Vein endothelial cell (primary cell): ENCODE results near the gene R3HDM4. TPM values are rescaled to one million over a fixed set of nuclear protein-coding genes. Genes with fewer than 3 reads are reported as not detected.

Source experiments
- small RNA-seq: library from RNA; depleted of rRNA; stranded (forward); fragments of <200 nt; gene quantifications from one replicate; pipeline ENCODE3, GENCODE V24; 2012
- total RNA-seq: library from RNA; depleted of rRNA; stranded (reverse); fragments of >200 nt; gene quantifications from 2 replicates; pipeline ENCODE4 v1.2.3, GENCODE V29; 2012

Gene R3HDM4
- 47.7 and 60.4 TPM in 2 replicates for total RNA-seq

DNA sequence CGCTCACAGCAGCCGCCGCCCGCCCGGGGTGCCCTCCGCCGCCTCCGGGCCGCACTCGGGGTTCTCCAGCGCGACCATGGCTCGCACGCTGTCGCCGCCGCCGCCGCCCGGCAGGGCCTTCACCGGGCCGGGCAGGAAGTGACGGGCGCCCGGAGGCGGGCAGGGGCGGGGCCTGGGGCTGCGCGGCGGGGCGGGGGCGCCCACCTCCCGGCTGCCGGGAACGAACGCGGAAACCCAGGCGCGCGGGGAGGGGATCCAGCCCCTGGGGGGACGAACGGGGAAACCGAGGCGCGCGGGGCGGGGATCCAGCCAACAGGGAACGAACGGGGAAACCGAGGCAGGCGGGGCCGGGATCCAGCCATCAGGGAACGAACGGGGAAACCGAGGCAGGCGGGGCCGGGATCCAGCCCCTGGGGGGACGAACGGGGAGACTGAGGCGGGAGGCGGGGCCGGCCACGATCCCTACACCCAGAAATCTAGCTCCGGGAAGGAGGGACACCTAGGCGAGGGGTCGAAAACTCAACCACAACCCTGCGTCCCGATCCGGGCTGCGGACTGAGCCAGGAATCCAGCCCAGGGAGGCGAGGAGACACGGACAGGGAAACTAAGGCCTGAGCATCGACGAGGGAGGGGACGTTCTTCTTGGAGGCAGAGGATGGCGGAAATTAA lies at the start of gene R3HDM4:
Gene R3HDM4, minus strand, starts transcription at position 140 of the 669 bp plus-strand sequence. Its CDS starts 62 bp downstream, at position 78.

DNA sequence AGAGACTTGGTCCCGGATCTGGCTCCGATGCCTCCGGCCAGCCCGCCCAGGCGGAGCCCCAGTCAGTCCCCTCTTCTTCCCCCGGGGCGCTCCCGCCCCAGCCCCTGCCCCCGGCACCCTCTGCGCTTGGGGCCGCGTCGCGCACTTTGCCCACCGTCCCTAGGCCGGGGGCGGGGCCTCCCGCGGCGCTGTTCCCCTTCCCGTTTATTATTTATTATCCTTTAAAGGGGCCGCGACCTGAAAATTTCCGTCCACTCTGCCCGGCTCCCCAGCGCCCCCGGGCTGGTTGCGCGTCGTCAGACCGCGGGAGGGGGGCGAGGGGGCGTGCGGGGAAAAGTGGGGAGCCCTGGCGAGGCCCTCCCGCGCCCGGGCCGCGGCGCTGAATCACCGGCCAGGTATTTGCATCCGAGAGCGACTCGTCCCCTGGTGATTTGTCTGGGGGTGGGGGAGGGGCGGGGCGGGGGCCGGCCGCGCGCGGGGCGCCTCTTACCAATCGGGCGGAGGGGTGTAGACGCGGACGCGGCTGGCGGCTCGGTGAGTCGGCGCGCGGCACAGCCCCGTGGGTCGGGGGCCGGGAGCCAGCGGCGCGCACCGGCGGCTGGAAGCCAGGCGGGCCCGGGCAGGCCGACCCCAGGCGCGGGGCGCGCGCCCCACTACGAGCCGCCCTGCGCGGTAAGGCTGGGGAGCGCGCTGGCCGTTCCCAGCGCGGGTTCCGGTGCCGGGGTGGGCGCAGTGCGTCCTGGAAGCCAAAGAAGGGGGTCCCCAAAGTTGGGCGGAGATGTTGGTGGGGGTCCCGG lies 12.7 kb upstream of the R3HDM4 start, which contains the start of gene ARID3A:
Gene ARID3A, plus strand, starts transcription at position 510 of the 797 bp plus-strand sequence. CDS start 3,494 bp downstream, outside the sequence.

DNA sequence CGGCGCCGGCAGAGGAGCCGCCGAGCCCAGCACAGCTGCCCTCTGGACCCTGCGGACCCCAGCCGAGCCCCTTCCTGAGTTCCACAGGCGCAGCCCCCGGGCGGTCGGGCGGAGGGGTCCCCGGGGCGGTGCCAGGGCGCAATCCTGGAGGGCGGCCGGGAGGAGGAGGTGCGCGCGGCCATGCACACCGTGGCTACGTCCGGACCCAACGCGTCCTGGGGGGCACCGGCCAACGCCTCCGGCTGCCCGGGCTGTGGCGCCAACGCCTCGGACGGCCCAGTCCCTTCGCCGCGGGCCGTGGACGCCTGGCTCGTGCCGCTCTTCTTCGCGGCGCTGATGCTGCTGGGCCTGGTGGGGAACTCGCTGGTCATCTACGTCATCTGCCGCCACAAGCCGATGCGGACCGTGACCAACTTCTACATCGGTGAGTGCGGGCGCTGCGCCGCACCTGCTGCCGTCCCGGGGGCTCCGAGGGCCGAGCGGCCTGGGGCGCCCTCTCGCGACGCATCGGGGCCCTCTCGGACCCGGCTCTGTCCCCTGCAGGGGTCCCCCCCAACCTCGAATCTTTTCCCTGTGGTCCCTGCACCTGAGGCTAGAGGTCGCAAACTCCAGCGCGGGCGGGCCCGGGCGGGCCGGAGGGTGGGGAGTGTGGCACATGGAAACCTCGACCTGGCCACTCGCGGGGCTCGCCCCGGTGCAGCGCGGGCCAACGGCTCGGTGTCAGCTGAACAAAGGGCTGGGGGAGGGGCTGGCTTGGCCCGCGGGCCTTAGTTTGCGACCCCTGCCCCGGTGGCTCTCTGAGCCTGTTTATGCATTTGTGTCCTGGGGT lies 4.5 kb upstream of the R3HDM4 start, which contains the start of gene KISS1R:
Gene KISS1R, plus strand, starts transcription at position 11 of the 829 bp plus-strand sequence. Its CDS starts 170 bp downstream, at position 181.

DNA sequence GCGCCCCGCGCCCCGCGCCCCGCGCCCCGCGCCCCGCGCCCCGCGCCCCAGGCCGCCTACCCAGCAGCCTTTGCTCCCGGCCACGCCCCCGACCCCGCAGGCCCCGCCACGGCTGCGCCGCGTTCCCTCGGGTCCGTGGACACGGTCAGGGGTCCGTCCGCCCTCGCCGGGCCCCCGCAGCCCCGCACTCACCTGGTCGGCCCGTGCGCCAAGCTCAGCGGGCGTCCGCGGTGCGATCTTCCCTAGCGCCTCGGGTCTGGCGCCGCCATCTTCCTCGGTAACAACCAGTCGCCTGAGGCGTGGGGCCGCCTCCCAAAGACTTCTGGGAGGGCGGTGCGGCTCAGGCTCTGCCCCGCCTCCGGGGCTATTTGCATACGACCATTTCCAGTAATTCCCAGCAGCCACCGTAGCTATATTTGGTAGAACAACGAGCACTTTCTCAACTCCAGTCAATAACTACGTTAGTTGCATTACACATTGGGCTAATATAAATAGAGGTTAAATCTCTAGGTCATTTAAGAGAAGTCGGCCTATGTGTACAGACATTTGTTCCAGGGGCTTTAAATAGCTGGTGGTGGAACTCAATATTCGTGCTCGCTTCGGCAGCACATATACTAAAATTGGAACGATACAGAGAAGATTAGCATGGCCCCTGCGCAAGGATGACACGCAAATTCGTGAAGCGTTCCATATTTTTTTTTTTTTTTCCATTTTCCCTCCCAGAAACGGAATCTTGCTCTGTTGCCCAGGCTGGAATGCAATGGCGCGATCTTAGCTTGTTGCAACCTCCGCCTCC lies 19.9 kb downstream of the R3HDM4 start, which contains the start of the genes MED16 and RNU6-9:
Gene MED16, minus strand, starts transcription at position 294 of the 796 bp plus-strand sequence. CDS start 2,056 bp downstream, outside the sequence.
Gene RNU6-9, plus strand, starts transcription at position 591 of the 796 bp plus-strand sequence.

DNA sequence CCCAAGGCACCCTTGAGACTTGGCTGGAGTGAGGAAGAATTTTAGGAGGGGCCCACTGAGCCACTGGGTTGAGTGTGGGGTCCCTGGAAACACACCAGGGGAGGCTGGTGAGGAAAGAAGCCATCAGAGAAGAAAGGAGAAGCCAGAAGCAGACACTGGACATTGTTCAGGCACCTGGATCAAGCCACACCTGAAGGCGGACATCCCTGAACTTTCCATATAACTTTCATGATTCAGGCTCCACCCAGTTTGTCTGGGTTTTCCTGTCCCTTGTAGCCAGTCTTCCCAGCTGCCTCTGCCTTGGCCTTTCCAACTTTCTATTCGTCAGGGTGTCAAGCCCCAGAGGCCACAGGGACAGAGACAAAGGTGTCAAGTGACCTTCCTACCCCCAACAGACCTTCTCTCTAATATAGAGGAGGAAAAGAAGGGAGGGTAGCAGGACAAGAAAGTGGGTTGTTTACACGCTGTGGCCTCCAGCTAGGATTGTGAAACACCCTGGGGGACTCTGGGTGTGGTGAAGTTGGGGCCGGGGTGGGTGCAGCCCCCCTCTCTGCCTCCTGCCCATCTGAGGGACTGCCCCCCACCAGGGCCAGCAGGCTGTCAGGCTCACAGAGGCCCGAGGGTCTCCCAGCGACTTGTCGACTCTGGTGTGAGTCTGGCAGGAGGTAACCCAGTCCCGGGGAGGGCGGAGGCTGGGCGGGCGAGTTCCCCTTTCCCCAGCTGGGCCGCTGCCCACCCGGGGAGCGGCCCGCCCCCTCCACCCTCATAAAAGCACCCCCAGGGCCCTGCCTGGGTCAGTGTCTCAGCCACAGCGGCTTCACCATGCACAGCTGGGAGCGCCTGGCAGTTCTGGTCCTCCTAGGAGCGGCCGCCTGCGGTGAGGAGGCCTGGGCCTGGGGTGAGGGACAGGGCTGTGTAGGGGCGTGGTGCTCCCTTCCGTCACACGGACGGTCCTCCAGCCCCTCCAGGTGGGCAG lies 53.9 kb downstream of the R3HDM4 start, which contains the start of gene CFD:
Gene CFD, plus strand, starts transcription at position 797 of the 976 bp plus-strand sequence. Its CDS starts 26 bp downstream, at position 823.

DNA sequence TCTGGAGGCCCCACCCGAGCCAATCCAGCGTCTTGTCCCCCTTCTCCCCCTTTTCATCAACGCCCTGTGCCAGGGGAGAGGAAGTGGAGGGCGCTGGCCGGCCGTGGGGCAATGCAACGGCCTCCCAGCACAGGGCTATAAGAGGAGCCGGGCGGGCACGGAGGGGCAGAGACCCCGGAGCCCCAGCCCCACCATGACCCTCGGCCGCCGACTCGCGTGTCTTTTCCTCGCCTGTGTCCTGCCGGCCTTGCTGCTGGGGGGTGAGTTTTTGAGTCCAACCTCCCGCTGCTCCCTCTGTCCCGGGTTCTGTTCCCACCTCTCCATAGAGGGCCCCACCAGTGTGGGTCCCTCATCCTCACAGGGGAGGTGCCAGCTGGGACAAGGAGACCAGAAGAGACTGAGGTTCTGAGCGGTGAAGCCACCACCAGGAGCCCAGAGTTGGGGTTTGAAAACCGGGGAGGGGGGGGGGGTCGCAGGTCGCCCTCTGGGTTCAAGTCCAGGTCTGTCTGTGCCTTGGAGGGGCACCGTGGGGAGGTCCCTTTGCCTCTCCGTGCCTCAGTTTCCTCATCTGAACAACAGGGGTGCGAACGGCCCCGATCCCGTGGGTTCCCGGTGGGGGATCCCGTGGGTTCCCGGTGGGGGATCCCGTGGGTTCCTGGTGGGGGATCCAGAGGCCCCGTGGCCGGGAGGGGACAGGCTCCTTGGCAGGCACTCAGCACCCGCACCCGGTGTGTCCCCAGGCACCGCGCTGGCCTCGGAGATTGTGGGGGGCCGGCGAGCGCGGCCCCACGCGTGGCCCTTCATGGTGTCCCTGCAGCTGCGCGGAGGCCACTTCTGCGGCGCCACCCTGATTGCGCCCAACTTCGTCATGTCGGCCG lies 60.6 kb downstream of the R3HDM4 start, which contains the start of gene ELANE:
Gene ELANE, plus strand, starts transcription at position 168 of the 878 bp plus-strand sequence. Its CDS starts 26 bp downstream, at position 194.

Small RNA genes lying within 50 kb of the gene (small RNA-seq; reads per million reads assigned to genes)
- 0.72 reads per million, percentile 46 among the genes with 10 or more reads in this experiment for gene RNU6-9

Other genes starting within 250 kb of the R3HDM4 start
- 8.4 and 32.3 TPM in 2 replicates for gene FSTL3, start 236.8 kb downstream of the R3HDM4 start, total RNA-seq
- 0.33 TPM in 1 of 2 replicates, not detected in the other for gene PRSS57, start 217.8 kb downstream of the R3HDM4 start, total RNA-seq
- 21.7 and 73.5 TPM in 2 replicates for gene PALM, start 204.3 kb downstream of the R3HDM4 start, total RNA-seq
- not detected in 2 replicates for gene MISP, start 162.1 kb downstream of the R3HDM4 start, total RNA-seq
- 242 and 257 TPM in 2 replicates for gene PTBP1, start 115.8 kb downstream of the R3HDM4 start, total RNA-seq
- gene PLPPR3, start 91.3 kb downstream of the R3HDM4 start, total RNA-seq: 0.48 and 1.3 TPM in 2 replicates
- gene AZU1, start 85.4 kb downstream of the R3HDM4 start, total RNA-seq: not detected in 2 replicates
- gene PRTN3, start 72.2 kb downstream of the R3HDM4 start, total RNA-seq: not detected in 2 replicates
- not detected in 2 replicates for gene ELANE, start 60.9 kb downstream of the R3HDM4 start, total RNA-seq
- gene CFD, start 53.6 kb downstream of the R3HDM4 start, total RNA-seq: 0.38 and 0.65 TPM in 2 replicates
- 30.2 and 32.3 TPM in 2 replicates for gene MED16, start 20.0 kb downstream of the R3HDM4 start, total RNA-seq
- not detected in 2 replicates for gene RNU6-9, start 19.7 kb downstream of the R3HDM4 start, total RNA-seq
- gene KISS1R, start 4.1 kb upstream of the R3HDM4 start, total RNA-seq: not detected in 2 replicates
- 8.2 and 14.5 TPM in 2 replicates for gene ARID3A, start 12.8 kb upstream of the R3HDM4 start, total RNA-seq
- 74.6 and 116 TPM in 2 replicates for gene WDR18, start 71.1 kb upstream of the R3HDM4 start, total RNA-seq
- gene GRIN3B, start 87.2 kb upstream of the R3HDM4 start, total RNA-seq: 1.2 and 4.2 TPM in 2 replicates
- 82.6 and 118 TPM in 2 replicates for gene TMEM259, start 107.9 kb upstream of the R3HDM4 start, total RNA-seq
- gene RNU6-2, start 108.3 kb upstream of the R3HDM4 start, total RNA-seq: not detected in 2 replicates
- 249 and 315 TPM in 2 replicates for gene CNN2, start 113.4 kb upstream of the R3HDM4 start, total RNA-seq
- gene ABCA7, start 126.9 kb upstream of the R3HDM4 start, total RNA-seq: 7.6 and 10.1 TPM in 2 replicates
- 13.1 and 17.6 TPM in 2 replicates for gene ARHGAP45, start 153.9 kb upstream of the R3HDM4 start, total RNA-seq
- 148 and 173 TPM in 2 replicates for gene POLR2E, start 182.2 kb upstream of the R3HDM4 start, total RNA-seq
- gene GPX4, start 190.8 kb upstream of the R3HDM4 start, total RNA-seq: 418 and 553 TPM in 2 replicates